Caco-2 (cell line): ENCODE results near the gene PLPPR3. TPM values are rescaled to one million over a fixed set of nuclear protein-coding genes. Genes with fewer than 3 reads are reported as not detected.
A peak's percentile ranks its signal among the peaks of the same experiment; 100 is the strongest.

Experiments
- BruUV-seq: library from RNA; stranded (reverse); fragments of 400-500 nt; replicated peaks from 2 replicates; lab custom pipeline; 2021; lab: Mats Ljungman, UMichigan
- CTCF ChIA-PET: fragments of 300-600 bp; sonication (Branson Sonifier 250); formaldehyde crosslinking; loops from one replicate; lab custom pipeline; 2022; ENCODE audit warnings: antibody characterized with exemption; lab: Charles Lee
- POLR2A ChIA-PET: fragments of 300-600 bp; sonication (Branson Sonifier 250); formaldehyde crosslinking; loops from one replicate; lab custom pipeline; 2022; ENCODE audit warnings: antibody characterized with exemption; lab: Charles Lee
- DNase-seq, 2 experiments: peaks; one replicate each; pipeline versions ENCODE4 v3.0.0 to v3.0.0-alpha.2; 2020 to 2022
- H3K27me3 ChIP-seq: replicated peaks from 2 replicates; pipeline ENCODE4 v1.6.0; 2011; ENCODE audit warnings: low read length; ENCODE audit not compliant: control insufficient read depth, insufficient read depth
- H3K36me3 ChIP-seq: 2 replicates; pipeline ENCODE4 v1.5.1; 2011; ENCODE audit warnings: low read length; ENCODE audit not compliant: control insufficient read depth, insufficient read depth
- H3K4me1 ChIP-seq: fragments of 250-450 bp; sonication (Bioruptor Pico); 2 replicates; pipeline ENCODE4 v1.5.1; 2020; ENCODE audit warnings: mild to moderate bottlenecking
- H3K4me3 ChIP-seq: 2 replicates; pipeline ENCODE4 v1.5.1; 2011; ENCODE audit warnings: low read depth, mild to moderate bottlenecking, control low read depth, low read length
- H3K9me3 ChIP-seq: fragments of 250-450 bp; sonication (Bioruptor Pico); 2 replicates; pipeline ENCODE4 v1.5.1; 2020; ENCODE audit warnings: mild to moderate bottlenecking, moderate library complexity
- H3K27ac Mint-ChIP-seq: one replicate; pipeline ENCODE4 v1.8.0; 2022; ENCODE audit warnings: mixed read lengths; ENCODE audit not compliant: unreplicated experiment
- H3K27me3 Mint-ChIP-seq: one replicate; pipeline ENCODE4 v1.8.0; 2022; ENCODE audit warnings: mixed read lengths; ENCODE audit not compliant: insufficient read depth, unreplicated experiment
- H3K36me3 Mint-ChIP-seq: one replicate; pipeline ENCODE4 v1.8.0; 2022; ENCODE audit warnings: mild to moderate bottlenecking, mixed read lengths; ENCODE audit not compliant: insufficient read depth, unreplicated experiment
- H3K4me1 Mint-ChIP-seq: one replicate; pipeline ENCODE4 v1.8.0; 2022; ENCODE audit warnings: low read depth, mixed read lengths; ENCODE audit not compliant: unreplicated experiment
- H3K4me3 Mint-ChIP-seq: one replicate; pipeline ENCODE4 v1.8.0; 2022; ENCODE audit warnings: mild to moderate bottlenecking, moderate library complexity, mixed read lengths; ENCODE audit not compliant: unreplicated experiment
- H3K9me3 Mint-ChIP-seq: one replicate; pipeline ENCODE4 v1.8.0; 2022; ENCODE audit warnings: mixed read lengths; ENCODE audit not compliant: unreplicated experiment
- intact Hi-C: fragments of 100-400 bp; cut with micrococcal nuclease; formaldehyde crosslinking; loops from one replicate; pipeline ENCODE4 v1.10.0; 2022; ENCODE audit not compliant: unreplicated experiment
- total RNA-seq: library from RNA; stranded (reverse); gene quantifications from 2 replicates; pipeline ENCODE4 v1.2.3, GENCODE V29; 2022
- TF ChIP-seq, protein P1 (sequence below), 2 experiments: fragments of 200-600 bp in 1 of 2; IDR thresholded peaks; 1 replicate in 1 of 2; 2 replicates in 1 of 2; pipeline versions ENCODE4 v1.5.1 to v1.8.0; 2011 to 2022; ENCODE audit warnings: antibody characterized with exemption in 1 of 2, control low read depth in 1 of 2, inconsistent platforms in 1 of 2, low read depth in 1 of 2, low read length in 1 of 2, mild to moderate bottlenecking in 1 of 2, moderate library complexity in 1 of 2; ENCODE audit not compliant: insufficient read depth in 1 of 2, severe bottlenecking in 1 of 2, unreplicated experiment in 1 of 2

The PLPPR3 gene
- total RNA-seq, 1 experiment from 2014 or later = 7.1 TPM

DNA sequence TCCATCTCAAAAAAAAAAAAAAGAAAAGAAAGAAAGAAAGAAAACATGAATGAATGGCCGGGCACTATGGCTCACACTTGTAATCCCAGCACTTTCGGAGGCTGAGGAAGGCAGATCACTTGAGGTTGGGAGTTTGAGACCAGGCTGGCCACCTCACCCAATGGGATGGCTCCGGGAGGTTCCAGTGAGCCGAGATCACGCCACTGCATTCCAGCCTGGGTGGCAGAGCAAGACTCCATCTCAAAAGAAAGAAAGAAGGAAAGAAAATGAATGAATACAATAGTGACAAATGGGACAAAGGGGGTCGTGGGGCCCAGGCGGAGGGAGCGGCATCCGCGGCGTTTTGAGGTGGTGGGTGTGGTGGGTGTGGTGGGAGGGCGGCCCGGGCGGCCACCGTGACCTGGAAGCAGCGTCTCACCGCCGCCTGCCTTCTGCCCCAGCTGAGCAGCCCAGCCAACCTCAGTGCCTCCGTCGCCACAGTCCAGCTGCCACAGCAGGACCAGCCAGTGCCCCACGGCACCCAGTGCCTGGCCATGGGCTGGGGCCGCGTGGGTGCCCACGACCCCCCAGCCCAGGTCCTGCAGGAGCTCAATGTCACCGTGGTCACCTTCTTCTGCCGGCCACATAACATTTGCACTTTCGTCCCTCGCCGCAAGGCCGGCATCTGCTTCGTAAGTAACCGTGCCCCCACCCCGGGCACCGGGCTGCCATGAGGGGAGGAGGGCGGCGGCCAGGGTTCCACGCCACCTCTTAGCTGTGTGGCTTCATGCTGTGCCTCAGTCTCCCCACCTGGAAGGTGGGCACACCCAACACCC is 24.2 kb upstream of the PLPPR3 start:
- TF ChIP-seq, protein P1, sequence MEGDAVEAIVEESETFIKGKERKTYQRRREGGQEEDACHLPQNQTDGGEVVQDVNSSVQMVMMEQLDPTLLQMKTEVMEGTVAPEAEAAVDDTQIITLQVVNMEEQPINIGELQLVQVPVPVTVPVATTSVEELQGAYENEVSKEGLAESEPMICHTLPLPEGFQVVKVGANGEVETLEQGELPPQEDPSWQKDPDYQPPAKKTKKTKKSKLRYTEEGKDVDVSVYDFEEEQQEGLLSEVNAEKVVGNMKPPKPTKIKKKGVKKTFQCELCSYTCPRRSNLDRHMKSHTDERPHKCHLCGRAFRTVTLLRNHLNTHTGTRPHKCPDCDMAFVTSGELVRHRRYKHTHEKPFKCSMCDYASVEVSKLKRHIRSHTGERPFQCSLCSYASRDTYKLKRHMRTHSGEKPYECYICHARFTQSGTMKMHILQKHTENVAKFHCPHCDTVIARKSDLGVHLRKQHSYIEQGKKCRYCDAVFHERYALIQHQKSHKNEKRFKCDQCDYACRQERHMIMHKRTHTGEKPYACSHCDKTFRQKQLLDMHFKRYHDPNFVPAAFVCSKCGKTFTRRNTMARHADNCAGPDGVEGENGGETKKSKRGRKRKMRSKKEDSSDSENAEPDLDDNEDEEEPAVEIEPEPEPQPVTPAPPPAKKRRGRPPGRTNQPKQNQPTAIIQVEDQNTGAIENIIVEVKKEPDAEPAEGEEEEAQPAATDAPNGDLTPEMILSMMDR (IDR thresholded peaks at IDR 0.05; ENCODE audit: insufficient read depth in 1 of 2, low read depth in 1 of 2, low read length in 1 of 2, severe bottlenecking in 1 of 2, unreplicated experiment in 1 of 2) = no peak
- H3K4me3 ChIP-seq = no peak overlapping the region
- CTCF ChIA-PET = no interaction called here
- intact Hi-C loops = no loop called here
- no peaks in the 10 kb centered on the region for H3K9me3 ChIP-seq
- DNase-seq = no peak
- Mint-ChIP-seq H3K27ac (no peak overlapping the region), H3K36me3 (peaks cover 13% of the 10 kb centered on the region), H3K4me3 (no peak overlapping the region), H3K4me1 (no peaks in the 10 kb centered on the region), H3K9me3 (peaks cover 8% of the 10 kb centered on the region), H3K27me3 (peaks cover 7% of the 10 kb centered on the region)
- POLR2A ChIA-PET = no interaction called here
- H3K4me1 ChIP-seq = no peaks in the 10 kb centered on the region
- no peaks in the 10 kb centered on the region for H3K27me3 ChIP-seq
- H3K36me3 ChIP-seq = no peaks in the 10 kb centered on the region
- no TSS peak for BruUV-seq

DNA sequence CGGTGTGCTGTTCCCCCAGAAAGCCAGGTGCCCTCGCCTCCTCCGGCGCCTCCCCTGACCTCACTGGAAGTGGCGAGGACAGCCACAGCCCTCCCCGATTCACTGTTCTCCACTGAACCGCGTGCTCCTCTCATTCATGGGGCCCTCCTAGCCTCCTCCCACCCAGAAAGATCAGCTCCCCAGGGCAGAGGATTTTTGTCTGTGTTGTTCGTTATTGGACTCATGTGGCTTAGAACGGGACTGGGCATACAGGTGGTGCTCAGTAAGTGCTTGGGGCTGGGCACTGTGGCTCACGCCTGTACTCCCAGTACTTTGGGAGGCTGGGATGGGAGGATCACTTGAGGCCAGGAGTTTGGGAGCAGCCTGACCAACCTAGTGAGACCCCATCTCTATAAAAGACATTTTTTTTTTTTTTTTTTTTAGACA is 22.8 kb upstream of the PLPPR3 start:
- no peaks in the 10 kb centered on the region for H3K4me1 ChIP-seq
- H3K36me3 ChIP-seq = no peaks in the 10 kb centered on the region
- H3K4me3 ChIP-seq = no peak overlapping the region
- ChIA-PET CTCF (no interaction called here), POLR2A (no interaction called here)
- Mint-ChIP-seq H3K36me3 (peaks cover 13% of the 10 kb centered on the region), H3K27me3 (peaks cover 7% of the 10 kb centered on the region), H3K27ac (no peak overlapping the region), H3K4me3 (peak overlapping the region; percentile 75), H3K4me1 (no peaks in the 10 kb centered on the region), H3K9me3 (peaks cover 9% of the 10 kb centered on the region)
- no peak for DNase-seq
- intact Hi-C loops = no loop called here
- H3K27me3 ChIP-seq = no peaks in the 10 kb centered on the region
- no TSS peak for BruUV-seq
- TF ChIP-seq, protein P1 (IDR thresholded peaks at IDR 0.05; ENCODE audit: insufficient read depth in 1 of 2, low read depth in 1 of 2, low read length in 1 of 2, severe bottlenecking in 1 of 2, unreplicated experiment in 1 of 2) = no peak
- H3K9me3 ChIP-seq = no peaks in the 10 kb centered on the region

DNA sequence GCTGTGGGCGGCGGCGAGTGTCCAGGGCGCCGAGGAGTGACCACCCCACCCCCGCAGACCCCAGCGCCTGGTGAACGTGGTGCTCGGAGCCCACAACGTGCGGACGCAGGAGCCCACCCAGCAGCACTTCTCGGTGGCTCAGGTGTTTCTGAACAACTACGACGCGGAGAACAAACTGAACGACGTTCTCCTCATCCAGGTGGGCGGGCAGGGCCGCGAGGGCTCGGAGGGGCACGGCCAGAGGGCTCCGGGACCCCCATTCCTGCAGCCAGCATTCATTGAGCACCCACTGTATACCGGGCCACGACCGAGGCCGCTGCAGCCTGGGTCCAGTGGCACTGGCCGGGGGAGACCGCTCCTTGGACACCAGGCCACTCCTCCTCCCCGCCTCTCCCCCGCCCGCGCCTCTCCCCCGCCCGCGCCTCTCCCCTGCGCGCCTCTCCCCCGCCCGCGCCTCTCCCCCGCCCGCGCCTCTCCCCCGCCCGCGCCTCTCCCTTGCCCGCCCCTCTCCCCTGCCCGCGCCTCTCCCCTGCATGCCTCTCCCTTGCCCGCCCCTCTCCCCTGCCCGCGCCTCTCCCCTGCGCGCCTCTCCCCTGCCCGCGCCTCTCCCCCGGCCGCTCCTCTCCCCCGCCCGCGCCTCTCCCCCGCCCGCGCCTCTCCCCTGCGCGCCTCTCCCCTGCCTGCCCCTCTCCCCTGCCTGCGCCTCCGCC is 22.2 kb upstream of the PLPPR3 start:
- BruUV-seq = no TSS peak
- Histone ChIP-seq H3K27me3 (no peaks in the 10 kb centered on the region), H3K4me3 (peak overlapping the region; percentile 43), H3K4me1 (no peaks in the 10 kb centered on the region), H3K9me3 (no peaks in the 10 kb centered on the region), H3K36me3 (no peaks in the 10 kb centered on the region)
- DNase-seq = no peak
- TF ChIP-seq, protein P1 (IDR thresholded peaks at IDR 0.05; ENCODE audit: insufficient read depth in 1 of 2, low read depth in 1 of 2, low read length in 1 of 2, severe bottlenecking in 1 of 2, unreplicated experiment in 1 of 2) = no peak
- Mint-ChIP-seq H3K9me3 (peaks cover 9% of the 10 kb centered on the region), H3K4me3 (peak overlapping the region; percentile 75), H3K27ac (no peak overlapping the region), H3K36me3 (peaks cover 13% of the 10 kb centered on the region), H3K4me1 (no peaks in the 10 kb centered on the region), H3K27me3 (peaks cover 7% of the 10 kb centered on the region)
- ChIA-PET POLR2A (interaction anchor here (0.6 kb wide), 1 partner anchor 165 kb away, joined by 3 read pairs; no protein-coding TSS in a partner anchor), CTCF (no interaction called here)
- intact Hi-C loops = no loop called here
